Measurements from ENCODE around the gene GLMP. TPM values are rescaled to one million over a fixed set of nuclear protein-coding genes. Genes with fewer than 3 reads are reported as not detected.
A peak's percentile ranks its signal among the peaks of the same experiment; 100 is the strongest.

Gene GLMP
- total RNA-seq, 2 donors from 2014 or later: 14.9 to 19.0 TPM

- DNase-seq (peak; percentile 95 to 97), ATAC-seq (replicated peaks in 1 of 2) (peak; percentile 90 to 91)
- Mint-ChIP-seq H3K36me3 (ENCODE audit: insufficient read depth in 2 of 2) (peaks cover 8 to 21% of the 10 kb centered on the region in 2 donors), H3K4me3 (peak within 1 kb of the TSS; percentile 98 to 99), H3K27me3 (ENCODE audit: low read depth) (no peaks in the 10 kb centered on the region), H3K27ac (peak within 1 kb of the TSS; percentile 99), H3K9me3 (no peaks in the 10 kb centered on the region), H3K4me1 (ENCODE audit: low read depth) (peaks cover 39% of the 10 kb centered on the region)
Observed at GRCh38 chr1:156282479-156283222, 12.8 kb downstream of the GLMP start, which contains the start of gene SMG5. SMG5 (minus strand) TSS chr1:156282825; CDS start chr1:156282680, 145 bp downstream.

GRCh38 chr1:156281693-156282478 is 13.6 kb downstream of the GLMP start:
- Mint-ChIP-seq H3K27ac (peak overlapping the region; percentile 99), H3K4me1 (ENCODE audit: low read depth) (peaks cover 39% of the 10 kb centered on the region), H3K36me3 (ENCODE audit: insufficient read depth in 2 of 2) (peaks cover 11 to 27% of the 10 kb centered on the region in 2 donors), H3K27me3 (ENCODE audit: low read depth) (no peaks in the 10 kb centered on the region), H3K9me3 (no peaks in the 10 kb centered on the region), H3K4me3 (peak overlapping the region; percentile 98 to 99)
- peak; percentile 27 to 30 for DNase-seq
- peak in 1 of 2 donors; percentile 15 for ATAC-seq (replicated peaks in 1 of 2)

- Mint-ChIP-seq H3K4me3 (peak overlapping the region; percentile 98 to 99), H3K9me3 (no peaks in the 10 kb centered on the region), H3K36me3 (ENCODE audit: insufficient read depth in 2 of 2) (peaks cover 11 to 29% of the 10 kb centered on the region in 2 donors), H3K27ac (peak overlapping the region; percentile 99), H3K27me3 (ENCODE audit: low read depth) (no peaks in the 10 kb centered on the region), H3K4me1 (ENCODE audit: low read depth) (peaks cover 39% of the 10 kb centered on the region)
- ATAC-seq (replicated peaks in 1 of 2) (peak; percentile 65 to 71), DNase-seq (peak; percentile 66 to 72)
Observed at GRCh38 chr1:156281281-156281680, 14.2 kb downstream of the GLMP start.

- Mint-ChIP-seq H3K27ac (no peak overlapping the region), H3K4me1 (ENCODE audit: low read depth) (peaks cover 39% of the 10 kb centered on the region), H3K36me3 (ENCODE audit: insufficient read depth in 2 of 2) (peaks cover 11 to 34% of the 10 kb centered on the region in 2 donors), H3K9me3 (no peaks in the 10 kb centered on the region), H3K27me3 (ENCODE audit: low read depth) (no peaks in the 10 kb centered on the region), H3K4me3 (no peak overlapping the region)
- ATAC-seq (replicated peaks in 1 of 2) (no peak), DNase-seq (no peak)
Observed at GRCh38 chr1:156279837-156280236, 15.6 kb downstream of the GLMP start.

- peaks cover 22% of the 10 kb centered on the region for H3K4me1 Mint-ChIP-seq (ENCODE audit: low read depth)
- H3K4me3 Mint-ChIP-seq: no peak overlapping the region
Observed at GRCh38 chr1:156276966-156277381, 18.5 kb downstream of the GLMP start.

GRCh38 chr1:156276532-156276931 is 18.9 kb downstream of the GLMP start:
- H3K9me3 Mint-ChIP-seq: no peaks in the 10 kb centered on the region
- no peak for ATAC-seq (replicated peaks in 1 of 2)
- no peaks in the 10 kb centered on the region for H3K27me3 Mint-ChIP-seq (ENCODE audit: low read depth)
- peaks cover 12 to 46% of the 10 kb centered on the region in 2 donors for H3K36me3 Mint-ChIP-seq (ENCODE audit: insufficient read depth in 2 of 2)
- no peak overlapping the region for H3K27ac Mint-ChIP-seq
- H3K4me3 Mint-ChIP-seq: no peak overlapping the region
- peaks cover 20% of the 10 kb centered on the region for H3K4me1 Mint-ChIP-seq (ENCODE audit: low read depth)
- DNase-seq: no peak

More at GRCh38 chr1:156276966-156277381, 18.5 kb downstream of the GLMP start:
- no peaks in the 10 kb centered on the region for H3K9me3 Mint-ChIP-seq
- no peak for DNase-seq
- no peak overlapping the region for H3K27ac Mint-ChIP-seq
- no peaks in the 10 kb centered on the region for H3K27me3 Mint-ChIP-seq (ENCODE audit: low read depth)
- ATAC-seq (replicated peaks in 1 of 2): no peak
- H3K36me3 Mint-ChIP-seq (ENCODE audit: insufficient read depth in 2 of 2): peaks cover 12 to 46% of the 10 kb centered on the region in 2 donors

- Mint-ChIP-seq H3K36me3 (ENCODE audit: insufficient read depth in 2 of 2) (peaks cover 13 to 46% of the 10 kb centered on the region in 2 donors), H3K4me1 (ENCODE audit: low read depth) (no peaks in the 10 kb centered on the region), H3K27ac (no peak overlapping the region), H3K27me3 (ENCODE audit: low read depth) (no peaks in the 10 kb centered on the region), H3K9me3 (no peaks in the 10 kb centered on the region), H3K4me3 (no peak overlapping the region)
- ATAC-seq (replicated peaks in 1 of 2) (no peak), DNase-seq (no peak)
Observed at GRCh38 chr1:156270314-156270713, 25.2 kb downstream of the GLMP start.

GRCh38 chr1:156268336-156268735 is 27.1 kb downstream of the GLMP start:
- Mint-ChIP-seq H3K36me3 (ENCODE audit: insufficient read depth in 2 of 2) (peaks cover 19 to 44% of the 10 kb centered on the region in 2 donors), H3K27ac (no peak overlapping the region), H3K9me3 (no peaks in the 10 kb centered on the region), H3K27me3 (ENCODE audit: low read depth) (no peaks in the 10 kb centered on the region), H3K4me1 (ENCODE audit: low read depth) (no peaks in the 10 kb centered on the region), H3K4me3 (no peak overlapping the region)
- DNase-seq (no peak), ATAC-seq (replicated peaks in 1 of 2) (no peak)

- Mint-ChIP-seq H3K4me1 (ENCODE audit: low read depth) (no peaks in the 10 kb centered on the region), H3K9me3 (no peaks in the 10 kb centered on the region), H3K36me3 (ENCODE audit: insufficient read depth in 2 of 2) (peaks cover 17 to 43% of the 10 kb centered on the region in 2 donors), H3K4me3 (no peak overlapping the region), H3K27me3 (ENCODE audit: low read depth) (no peaks in the 10 kb centered on the region), H3K27ac (no peak overlapping the region)
- ATAC-seq (replicated peaks in 1 of 2): no peak
- no peak for DNase-seq
Observed at GRCh38 chr1:156266051-156266450, 29.4 kb downstream of the GLMP start.

- ATAC-seq (replicated peaks in 1 of 2) (no peak), DNase-seq (no peak)
- Mint-ChIP-seq H3K27ac (no peak overlapping the region), H3K4me1 (ENCODE audit: low read depth) (no peaks in the 10 kb centered on the region), H3K4me3 (no peak overlapping the region), H3K36me3 (ENCODE audit: insufficient read depth in 2 of 2) (peaks cover 22 to 51% of the 10 kb centered on the region in 2 donors), H3K9me3 (no peaks in the 10 kb centered on the region), H3K27me3 (ENCODE audit: low read depth) (no peaks in the 10 kb centered on the region)
Observed at GRCh38 chr1:156263288-156263655, 32.2 kb downstream of the GLMP start.

GRCh38 chr1:156262461-156263287 is 32.8 kb downstream of the GLMP start:
- Mint-ChIP-seq H3K4me1 (ENCODE audit: low read depth) (no peaks in the 10 kb centered on the region), H3K27me3 (ENCODE audit: low read depth) (no peaks in the 10 kb centered on the region), H3K36me3 (ENCODE audit: insufficient read depth in 2 of 2) (peaks cover 22 to 53% of the 10 kb centered on the region in 2 donors), H3K27ac (peak overlapping the region; percentile 3), H3K9me3 (no peaks in the 10 kb centered on the region), H3K4me3 (no peak overlapping the region)
- ATAC-seq (replicated peaks in 1 of 2) (peak; percentile 72 to 74), DNase-seq (no peak)

GRCh38 chr1:156260896-156261295 is 34.6 kb downstream of the GLMP start:
- peaks cover 17 to 39% of the 10 kb centered on the region in 2 donors for H3K36me3 Mint-ChIP-seq (ENCODE audit: insufficient read depth in 2 of 2)
- H3K9me3 Mint-ChIP-seq: no peaks in the 10 kb centered on the region
- no peak for ATAC-seq (replicated peaks in 1 of 2)
- no peak overlapping the region for H3K27ac Mint-ChIP-seq
- H3K27me3 Mint-ChIP-seq (ENCODE audit: low read depth): no peaks in the 10 kb centered on the region
- no peaks in the 10 kb centered on the region for H3K4me1 Mint-ChIP-seq (ENCODE audit: low read depth)
- H3K4me3 Mint-ChIP-seq: no peak overlapping the region
- no peak for DNase-seq

Measured in activated T-cell treated with anti-CD3 and anti-CD28 coated beads, Interleukin-2, amount 50 U/mL, for 72 hours (primary cell).